Measurements from ENCODE around the gene MRPL23. TPM values are rescaled to one million over a fixed set of nuclear protein-coding genes. Genes with fewer than 3 reads are reported as not detected.

MRPL23 gene
- total RNA-seq, 1 experiment from 2014 or later, result 76.3 TPM

DNA sequence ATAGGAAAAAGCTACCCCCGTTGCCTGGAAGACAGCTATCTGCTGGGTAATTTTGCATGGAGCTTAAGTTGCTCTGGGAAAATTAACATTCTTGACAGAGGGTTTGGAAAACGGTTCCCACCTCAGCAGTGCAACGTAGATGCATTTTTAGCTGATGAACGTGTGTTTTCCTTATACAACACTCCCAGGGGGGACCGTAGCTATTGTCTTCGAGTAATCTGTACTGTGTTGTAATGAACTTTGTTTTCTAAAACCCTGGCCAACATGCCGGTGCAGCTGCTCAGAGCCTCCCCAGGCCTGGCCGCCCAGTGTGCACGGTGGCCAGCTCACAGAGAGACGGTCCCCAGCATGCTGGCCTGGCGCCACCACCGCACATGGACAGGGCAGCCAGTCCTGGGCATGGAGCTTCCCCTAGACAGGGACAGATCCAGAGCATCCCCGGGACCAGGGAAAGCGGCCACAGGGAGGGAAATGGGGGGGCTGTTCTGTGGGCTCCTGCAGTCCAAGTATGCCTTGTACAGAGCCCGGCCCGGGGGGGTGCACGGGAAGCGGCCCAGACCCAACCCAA, 25.5 kb upstream of the MRPL23 start:
- Histone ChIP-seq H3F3A (ENCODE audit: insufficient read depth, low read depth) (no peaks in the 10 kb centered on the region), H3K36me3 (ENCODE audit: low read depth) (no peaks in the 10 kb centered on the region), H3K27me3 (ENCODE audit: insufficient read depth, low read depth) (peaks cover 16% of the 10 kb centered on the region; the same call in 1 of the 2 replicates), H4K20me1 (ENCODE audit: insufficient read depth) (no peaks in the 10 kb centered on the region), H3K79me2 (ENCODE audit: low read depth) (no peaks in the 10 kb centered on the region), H3K9me2 (ENCODE audit: insufficient read depth) (no peaks in the 10 kb centered on the region), H2AFZ (no peak overlapping the region), H3K4me3 (no peak overlapping the region), H3K4me2 (no peak overlapping the region), H3K4me1 (replicated peaks; ENCODE audit: insufficient read depth) (no peaks in the 10 kb centered on the region), H3K27ac (no peak overlapping the region), H3K9me3 (ENCODE audit: insufficient read depth, low read depth) (no peaks in the 10 kb centered on the region)
- intact Hi-C loops (cut with micrococcal nuclease; ENCODE audit: unreplicated experiment), result no loop called here
- no TSS peak for BruUV-seq (replicated peaks)
- CTCF ChIA-PET, result interaction anchor here (0.6 kb wide), 2 partner anchors 38 to 109 kb away, joined by 3 read pairs; no protein-coding TSS in a partner anchor
- no peak for TF ChIP-seq EZH2 (IDR thresholded peaks at IDR 0.05; ENCODE audit: low read depth)
- TF ChIP-seq, protein P1, sequence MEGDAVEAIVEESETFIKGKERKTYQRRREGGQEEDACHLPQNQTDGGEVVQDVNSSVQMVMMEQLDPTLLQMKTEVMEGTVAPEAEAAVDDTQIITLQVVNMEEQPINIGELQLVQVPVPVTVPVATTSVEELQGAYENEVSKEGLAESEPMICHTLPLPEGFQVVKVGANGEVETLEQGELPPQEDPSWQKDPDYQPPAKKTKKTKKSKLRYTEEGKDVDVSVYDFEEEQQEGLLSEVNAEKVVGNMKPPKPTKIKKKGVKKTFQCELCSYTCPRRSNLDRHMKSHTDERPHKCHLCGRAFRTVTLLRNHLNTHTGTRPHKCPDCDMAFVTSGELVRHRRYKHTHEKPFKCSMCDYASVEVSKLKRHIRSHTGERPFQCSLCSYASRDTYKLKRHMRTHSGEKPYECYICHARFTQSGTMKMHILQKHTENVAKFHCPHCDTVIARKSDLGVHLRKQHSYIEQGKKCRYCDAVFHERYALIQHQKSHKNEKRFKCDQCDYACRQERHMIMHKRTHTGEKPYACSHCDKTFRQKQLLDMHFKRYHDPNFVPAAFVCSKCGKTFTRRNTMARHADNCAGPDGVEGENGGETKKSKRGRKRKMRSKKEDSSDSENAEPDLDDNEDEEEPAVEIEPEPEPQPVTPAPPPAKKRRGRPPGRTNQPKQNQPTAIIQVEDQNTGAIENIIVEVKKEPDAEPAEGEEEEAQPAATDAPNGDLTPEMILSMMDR (conservative IDR thresholded peaks at IDR 0.05), result no peak
- POLR2A ChIA-PET (ENCODE audit: unreplicated experiment), result interaction anchor here (0.6 kb wide), 1 partner anchor 71 kb away, joined by 7 read pairs; no protein-coding TSS in a partner anchor
- no peak for DNase-seq

DNA sequence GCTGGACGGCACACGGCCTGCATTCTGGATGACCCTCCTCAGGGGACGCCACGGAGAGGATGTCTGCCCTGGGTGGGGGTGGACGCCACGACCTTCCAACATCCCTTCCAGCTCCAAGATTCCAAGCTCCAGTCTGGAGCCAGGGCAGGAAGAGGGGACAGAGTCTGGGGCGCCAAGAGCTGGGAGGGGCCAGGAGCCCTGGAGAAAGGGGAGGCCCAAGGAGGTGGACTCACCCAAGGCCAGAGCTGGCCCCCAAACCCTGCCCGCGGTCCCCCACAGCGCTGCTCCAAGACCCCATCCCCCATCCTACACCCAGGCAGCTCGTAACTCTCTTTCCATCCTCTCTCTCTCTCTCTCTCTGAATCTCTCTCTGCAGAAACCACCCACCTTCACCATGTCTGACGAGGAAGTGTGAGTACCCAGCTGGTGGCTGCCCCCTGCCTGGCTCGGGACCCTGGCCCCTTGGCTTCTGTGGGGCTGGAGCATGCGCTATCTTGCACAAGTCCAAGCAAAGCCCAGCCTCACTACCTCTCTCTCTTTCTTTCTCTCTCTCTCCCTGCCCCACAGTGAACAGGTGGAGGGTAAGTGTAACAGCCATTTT, 24.6 kb upstream of the MRPL23 start:
- H3K9me3 ChIP-seq (ENCODE audit: insufficient read depth, low read depth), result no peaks in the 10 kb centered on the region
- intact Hi-C loops (cut with micrococcal nuclease; ENCODE audit: unreplicated experiment), result no loop called here
- no peak overlapping the region for H3K27ac ChIP-seq
- BruUV-seq (replicated peaks), result no TSS peak
- H3F3A ChIP-seq (ENCODE audit: insufficient read depth, low read depth), result no peaks in the 10 kb centered on the region
- no peaks in the 10 kb centered on the region for H3K4me1 ChIP-seq (replicated peaks; ENCODE audit: insufficient read depth)
- H3K27me3 ChIP-seq (ENCODE audit: insufficient read depth, low read depth), result peaks cover 16% of the 10 kb centered on the region; the same call in 1 of the 2 replicates
- no peak overlapping the region for H2AFZ ChIP-seq
- no peaks in the 10 kb centered on the region for H3K9me2 ChIP-seq (ENCODE audit: insufficient read depth)
- TF ChIP-seq, protein P1 (conservative IDR thresholded peaks at IDR 0.05), result no peak
- TF ChIP-seq EZH2 (IDR thresholded peaks at IDR 0.05; ENCODE audit: low read depth), result no peak
- H3K4me2 ChIP-seq, result no peak overlapping the region
- no peak overlapping the region for H3K4me3 ChIP-seq
- ChIA-PET POLR2A (ENCODE audit: unreplicated experiment) (interaction anchor here (0.6 kb wide), 2 partner anchors 72 to 88 kb away, joined by 5 to 7 read pairs; no protein-coding TSS in a partner anchor), CTCF (no interaction called here)
- DNase-seq, result no peak
- no peaks in the 10 kb centered on the region for H3K36me3 ChIP-seq (ENCODE audit: low read depth)
- H3K79me2 ChIP-seq (ENCODE audit: low read depth), result no peaks in the 10 kb centered on the region
- no peaks in the 10 kb centered on the region for H4K20me1 ChIP-seq (ENCODE audit: insufficient read depth)

DNA sequence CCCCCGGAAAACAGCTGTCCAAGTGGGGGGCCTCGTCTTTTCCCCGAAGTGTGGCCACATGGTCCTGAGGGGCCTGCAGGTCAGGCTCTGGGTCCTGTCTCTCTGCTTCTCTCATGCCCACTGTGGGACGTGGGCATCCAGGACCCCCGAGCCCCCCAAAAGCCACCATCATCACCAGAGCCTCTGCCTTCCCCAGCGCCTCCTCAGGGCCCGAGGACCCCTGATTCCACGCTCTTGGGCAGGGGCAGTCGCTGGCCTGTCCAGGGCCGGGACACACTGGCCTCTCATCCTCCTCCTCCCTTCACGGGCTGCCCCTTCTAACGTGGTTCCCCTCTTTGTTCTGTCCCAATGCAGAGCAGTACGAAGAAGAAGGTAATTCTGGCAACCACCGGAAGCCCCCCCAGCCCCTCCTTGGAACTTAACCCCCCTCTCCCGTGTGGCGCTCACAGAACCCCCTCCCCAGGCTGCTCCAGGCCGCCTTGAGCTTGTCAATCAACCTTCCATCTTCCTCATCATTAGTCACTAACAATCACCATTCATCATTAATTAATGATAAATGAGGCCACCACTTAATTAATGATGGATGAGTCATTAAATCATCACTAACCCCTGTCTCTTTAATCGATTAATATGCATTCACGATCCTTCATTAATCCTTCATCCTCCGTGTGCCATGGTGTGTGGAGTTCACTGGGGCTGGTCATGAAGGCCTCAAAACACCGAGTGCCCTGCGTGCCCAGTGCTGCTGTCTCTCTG, 23.8 kb upstream of the MRPL23 start:
- DNase-seq, result no peak
- Histone ChIP-seq H3K4me2 (no peak overlapping the region), H2AFZ (no peak overlapping the region), H3K36me3 (ENCODE audit: low read depth) (no peaks in the 10 kb centered on the region), H3K27ac (no peak overlapping the region), H3K9me2 (ENCODE audit: insufficient read depth) (no peaks in the 10 kb centered on the region), H3K4me3 (no peak overlapping the region), H3F3A (ENCODE audit: insufficient read depth, low read depth) (no peaks in the 10 kb centered on the region), H3K4me1 (replicated peaks; ENCODE audit: insufficient read depth) (no peaks in the 10 kb centered on the region), H3K79me2 (ENCODE audit: low read depth) (no peaks in the 10 kb centered on the region), H3K9me3 (ENCODE audit: insufficient read depth, low read depth) (no peaks in the 10 kb centered on the region), H4K20me1 (ENCODE audit: insufficient read depth) (no peaks in the 10 kb centered on the region), H3K27me3 (ENCODE audit: insufficient read depth, low read depth) (peaks cover 13% of the 10 kb centered on the region; the same call in 1 of the 2 replicates)
- TF ChIP-seq, protein P1 (conservative IDR thresholded peaks at IDR 0.05), result no peak
- TF ChIP-seq EZH2 (IDR thresholded peaks at IDR 0.05; ENCODE audit: low read depth), result no peak
- intact Hi-C loops (cut with micrococcal nuclease; ENCODE audit: unreplicated experiment), result no loop called here
- BruUV-seq (replicated peaks), result no TSS peak
- ChIA-PET POLR2A (ENCODE audit: unreplicated experiment) (interaction anchor here (0.6 kb wide), 1 partner anchor 89 kb away, joined by 5 read pairs; no protein-coding TSS in a partner anchor), CTCF (no interaction called here)
